Progenitor cell of endocrine pancreas (in vitro differentiated cells): ENCODE results near the gene MATN1. TPM values are rescaled to one million over a fixed set of nuclear protein-coding genes. Genes with fewer than 3 reads are reported as not detected.

Experiments
- DNase-seq: peaks from one replicate; pipeline ENCODE4 v3.0.0; 2021; ENCODE audit warnings: low spot score; ENCODE audit not compliant: unreplicated experiment
- H3K27ac Mint-ChIP-seq: 2 replicates; pipeline ENCODE4 v1.8.0; 2021; ENCODE audit warnings: mild to moderate bottlenecking, moderate library complexity, mixed read lengths
- H3K27me3 Mint-ChIP-seq: 2 replicates; pipeline ENCODE4 v1.8.0; 2021; ENCODE audit warnings: mixed read lengths
- H3K36me3 Mint-ChIP-seq: 2 replicates; pipeline ENCODE4 v1.8.0; 2022; ENCODE audit warnings: mixed read lengths; ENCODE audit not compliant: insufficient read depth
- H3K4me1 Mint-ChIP-seq: 2 replicates; pipeline ENCODE4 v1.8.0; 2021; ENCODE audit warnings: low read depth, mixed read lengths
- H3K4me3 Mint-ChIP-seq: 2 replicates; pipeline ENCODE4 v1.8.0; 2021; ENCODE audit warnings: low read depth, mild to moderate bottlenecking, moderate library complexity, mixed read lengths
- H3K9me3 Mint-ChIP-seq: 2 replicates; pipeline ENCODE4 v1.8.0; 2021; ENCODE audit warnings: low read depth, mixed read lengths
- CTCF ChIP-seq: fragments of 200-600 bp; sonication (generic); IDR thresholded peaks from one replicate; pipeline ENCODE4 v1.5.0; 2021; ENCODE audit warnings: antibody characterized with exemption, mild to moderate bottlenecking; ENCODE audit not compliant: unreplicated experiment
- total RNA-seq: library from RNA; stranded (reverse); gene quantifications from 2 replicates; pipeline ENCODE4 v1.2.1, GENCODE V29; 2021

The MATN1 gene
- total RNA-seq, 1 donor from 2014 or later, result 0.14 TPM

GRCh38 chr1:30730346-30731108, 7.1 kb upstream of the MATN1 start:
- no peak for TF ChIP-seq CTCF

GRCh38 chr1:30729901-30730300, 6.5 kb upstream of the MATN1 start:
- Mint-ChIP-seq H3K36me3 (no peaks in the 10 kb centered on the region), H3K4me3 (no peak overlapping the region), H3K27me3 (peaks cover 3% of the 10 kb centered on the region), H3K27ac (no peak overlapping the region), H3K9me3 (no peaks in the 10 kb centered on the region), H3K4me1 (peaks cover 3% of the 10 kb centered on the region)
- DNase-seq, result no peak
- no peak for TF ChIP-seq CTCF

More at GRCh38 chr1:30730346-30731108, 7.1 kb upstream of the MATN1 start:
- no peak for DNase-seq
- no peaks in the 10 kb centered on the region for H3K36me3 Mint-ChIP-seq
- no peaks in the 10 kb centered on the region for H3K9me3 Mint-ChIP-seq
- no peak overlapping the region for H3K4me3 Mint-ChIP-seq
- no peak overlapping the region for H3K27ac Mint-ChIP-seq
- peaks cover 3% of the 10 kb centered on the region for H3K27me3 Mint-ChIP-seq
- H3K4me1 Mint-ChIP-seq, result peaks cover 3% of the 10 kb centered on the region

- Mint-ChIP-seq H3K9me3 (no peaks in the 10 kb centered on the region), H3K27me3 (peaks cover 3% of the 10 kb centered on the region), H3K27ac (no peak overlapping the region), H3K4me1 (peaks cover 3% of the 10 kb centered on the region), H3K4me3 (no peak overlapping the region), H3K36me3 (no peaks in the 10 kb centered on the region)
- TF ChIP-seq CTCF, result no peak
- DNase-seq, result no peak
These were observed 5.7 kb upstream of the MATN1 start for GRCh38 chr1:30728832-30729638.

GRCh38 chr1:30728340-30728739, 5.0 kb upstream of the MATN1 start:
- peaks cover 3% of the 10 kb centered on the region for H3K27me3 Mint-ChIP-seq
- no peak for DNase-seq
- peaks cover 4% of the 10 kb centered on the region for H3K4me1 Mint-ChIP-seq
- no peak for TF ChIP-seq CTCF
- H3K4me3 Mint-ChIP-seq, result no peak overlapping the region
- no peak overlapping the region for H3K27ac Mint-ChIP-seq
- H3K9me3 Mint-ChIP-seq, result no peaks in the 10 kb centered on the region
- H3K36me3 Mint-ChIP-seq, result no peaks in the 10 kb centered on the region

- Mint-ChIP-seq H3K27me3 (peaks cover 3% of the 10 kb centered on the region), H3K9me3 (no peaks in the 10 kb centered on the region), H3K4me1 (peaks cover 4% of the 10 kb centered on the region), H3K27ac (no peak overlapping the region), H3K4me3 (no peak overlapping the region), H3K36me3 (no peaks in the 10 kb centered on the region)
- TF ChIP-seq CTCF, result no peak
- DNase-seq, result no peak
These were observed 4.4 kb upstream of the MATN1 start for GRCh38 chr1:30727824-30728223.
